CD4-positive, alpha-beta T cell treated with Interleukin-4 for 4 hours (primary cell): ENCODE data around the gene PCSK6.

Experiments used
- DNase-seq: peaks from one replicate; pipeline ENCODE4 v3.0.0-alpha.2; 2020

The PCSK6 gene

DNA sequence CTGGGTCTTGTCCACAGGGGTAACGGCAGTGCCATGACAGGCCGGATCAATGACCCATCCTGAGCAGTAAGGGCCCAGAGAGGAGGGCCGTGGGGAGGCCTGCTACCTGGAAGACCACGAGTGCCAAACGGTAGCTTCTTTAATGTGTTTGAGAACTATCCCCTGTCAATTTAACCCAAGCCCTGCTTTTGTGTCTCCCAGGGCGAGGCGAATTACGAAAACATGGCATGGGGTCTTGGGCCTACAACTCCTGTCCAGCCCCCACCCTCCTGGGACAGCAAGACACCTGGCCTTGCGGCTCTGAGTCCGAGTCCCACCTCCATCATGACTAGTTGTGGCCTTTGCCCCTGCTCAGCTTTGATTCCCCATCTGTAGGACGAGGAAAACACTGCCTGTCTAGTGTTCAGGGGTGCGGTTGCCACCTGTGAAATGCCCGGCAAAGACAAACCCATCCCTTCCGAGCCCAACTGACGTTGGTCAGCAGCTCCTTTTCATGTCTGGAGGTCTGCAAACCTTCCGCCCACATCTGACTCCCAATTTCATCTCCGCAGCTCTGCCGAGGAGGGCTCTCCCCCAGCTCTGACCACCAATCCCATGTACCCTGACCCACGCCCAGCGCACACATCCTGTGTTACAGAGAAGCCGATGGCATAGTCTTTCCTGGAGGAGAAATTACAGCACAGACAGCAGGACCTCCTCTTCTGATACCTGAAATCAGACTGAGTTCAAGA is 165.5 kb downstream of the PCSK6 start:
- DNase-seq = no peak

DNA sequence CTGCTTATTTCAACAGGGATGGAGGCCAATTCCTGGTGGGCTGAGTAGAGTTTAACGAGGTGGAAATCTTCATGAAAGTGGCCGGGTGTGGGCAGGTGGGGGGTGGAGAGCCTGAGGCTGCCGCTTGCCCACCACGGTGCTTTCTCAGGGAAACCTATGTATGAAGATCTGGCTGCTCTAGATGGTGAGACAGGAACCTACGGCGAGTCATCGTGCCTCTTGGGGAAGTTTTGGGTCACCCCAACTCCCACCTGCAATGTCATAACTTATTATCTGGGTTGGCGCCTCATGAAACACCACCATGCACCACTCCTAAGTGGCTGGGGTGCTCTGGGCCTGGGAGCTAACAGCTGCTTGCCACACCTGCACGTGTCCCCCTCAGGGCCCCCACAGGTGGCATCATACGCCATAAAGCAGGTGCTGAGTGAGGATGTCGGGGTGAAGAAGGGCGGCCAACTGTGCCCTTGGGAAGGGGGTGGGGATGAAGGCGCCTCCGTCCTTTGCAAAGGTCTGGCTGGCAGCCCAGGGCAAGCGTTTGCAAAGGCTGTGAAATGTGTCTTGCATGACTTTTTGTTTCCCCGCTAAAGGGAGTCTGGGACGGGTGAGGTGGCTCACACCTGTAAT is 166.5 kb downstream of the PCSK6 start:
- DNase-seq = no peak

DNA sequence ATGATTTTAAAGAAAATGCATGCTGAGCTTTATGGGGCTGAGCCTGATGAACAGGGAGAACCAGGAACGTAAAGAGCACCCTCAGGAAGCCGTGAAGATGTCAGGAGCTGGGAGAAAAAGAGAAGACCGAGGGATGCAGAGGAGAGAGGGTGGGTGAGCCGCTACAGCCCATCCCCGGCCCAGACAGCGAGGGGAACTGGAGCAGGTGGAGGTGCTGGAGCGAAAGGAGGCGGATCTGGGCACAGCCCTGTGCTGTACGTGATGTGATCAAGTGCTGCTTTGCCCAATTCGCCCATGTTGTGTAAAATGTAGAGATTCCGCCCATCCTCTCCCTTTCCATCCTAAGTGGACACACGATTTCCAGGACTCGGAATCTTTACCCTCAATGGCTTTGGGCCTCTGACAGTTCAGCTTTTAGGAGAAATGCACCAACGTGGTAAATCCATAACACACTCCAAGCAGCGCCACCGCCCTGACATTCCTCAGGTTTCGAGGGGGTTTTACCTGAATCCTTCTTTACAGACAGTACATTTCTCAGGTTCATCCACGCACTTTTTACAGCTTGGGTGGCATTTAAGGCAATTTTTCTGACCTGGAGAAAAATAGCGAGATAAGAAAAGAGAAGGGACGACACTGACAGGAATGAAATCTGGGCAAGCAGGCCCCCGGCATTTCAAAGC is 167.4 kb downstream of the PCSK6 start:
- no peak for DNase-seq

DNA sequence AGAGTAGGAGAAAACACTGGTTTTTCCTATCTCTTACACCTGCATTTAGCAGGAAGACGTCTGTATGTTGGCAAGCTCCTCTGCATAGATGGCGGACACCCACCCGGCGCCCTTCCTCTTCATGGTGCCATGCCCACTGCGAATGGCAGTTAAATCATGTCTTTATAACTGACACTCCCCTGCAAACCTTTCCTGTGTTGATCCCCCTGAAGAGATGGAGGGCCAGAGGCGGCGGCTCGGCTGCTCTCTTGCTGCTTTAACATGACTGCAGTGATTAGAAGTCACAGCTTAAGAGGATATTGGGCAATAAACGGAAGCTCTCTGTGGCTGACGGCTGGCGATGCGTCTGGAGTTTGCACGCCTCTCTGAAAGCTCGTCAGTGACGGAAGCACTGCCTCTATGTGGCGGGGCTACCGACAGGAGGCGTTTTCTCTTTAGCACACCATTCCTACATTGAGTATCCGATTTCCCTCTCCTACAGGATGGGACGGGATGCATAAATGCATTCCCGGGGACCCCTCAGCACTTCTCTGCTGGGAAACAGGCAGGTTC is 168.9 kb downstream of the PCSK6 start:
- DNase-seq = peak; percentile 55

DNA sequence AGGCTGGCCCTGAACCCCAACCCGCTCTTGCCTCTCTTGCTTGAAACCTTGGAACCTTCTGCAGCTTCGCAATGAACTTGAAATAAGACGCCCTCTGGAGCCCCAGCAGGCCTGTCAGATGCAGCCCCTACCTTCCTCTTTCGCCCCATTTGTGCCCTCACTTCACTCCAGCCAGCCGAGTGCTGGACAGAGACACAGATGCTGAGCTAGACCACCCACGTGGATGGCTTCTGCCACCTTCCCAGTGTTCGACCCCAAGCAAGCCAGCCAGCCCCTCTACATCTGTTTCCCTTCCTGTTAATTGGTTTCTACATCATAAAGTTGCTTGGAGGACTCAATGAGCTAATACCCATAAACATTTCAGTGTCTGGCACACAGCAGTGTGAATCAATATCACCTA is 170.7 kb downstream of the PCSK6 start:
- DNase-seq = no peak

DNA sequence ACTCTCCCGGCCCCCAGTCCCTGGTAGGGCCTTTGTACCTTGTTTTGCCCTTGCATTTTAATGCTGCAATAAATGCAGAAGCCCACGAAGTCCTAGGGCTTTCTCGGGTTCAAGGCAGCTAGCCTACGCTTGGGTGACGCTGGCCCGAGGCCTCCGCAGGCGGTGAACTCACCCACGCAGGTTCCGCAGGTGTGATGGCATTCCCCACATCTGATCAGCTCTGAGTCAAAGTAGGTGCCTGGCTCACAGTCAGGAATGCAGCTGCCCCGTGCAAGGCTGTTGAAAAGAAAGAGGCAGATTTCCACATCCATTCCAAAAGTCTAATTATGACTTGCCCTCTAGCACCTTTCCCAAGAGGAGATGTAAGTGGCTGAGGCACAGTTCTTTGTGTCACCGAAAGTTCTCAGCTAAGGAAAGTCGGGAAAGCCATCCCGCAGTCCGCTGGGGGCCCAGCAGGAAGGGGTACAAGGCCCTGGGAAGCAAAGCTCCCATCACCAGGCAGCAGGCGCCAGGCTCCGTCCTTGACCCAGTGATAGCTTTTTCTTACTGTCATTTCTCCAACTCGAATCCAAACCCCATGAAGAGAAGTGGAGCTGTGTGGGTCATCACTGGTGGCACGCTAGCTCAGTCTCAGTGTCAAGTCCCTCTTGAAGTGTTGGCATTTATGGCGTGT is 171.2 kb downstream of the PCSK6 start:
- no peak for DNase-seq

DNA sequence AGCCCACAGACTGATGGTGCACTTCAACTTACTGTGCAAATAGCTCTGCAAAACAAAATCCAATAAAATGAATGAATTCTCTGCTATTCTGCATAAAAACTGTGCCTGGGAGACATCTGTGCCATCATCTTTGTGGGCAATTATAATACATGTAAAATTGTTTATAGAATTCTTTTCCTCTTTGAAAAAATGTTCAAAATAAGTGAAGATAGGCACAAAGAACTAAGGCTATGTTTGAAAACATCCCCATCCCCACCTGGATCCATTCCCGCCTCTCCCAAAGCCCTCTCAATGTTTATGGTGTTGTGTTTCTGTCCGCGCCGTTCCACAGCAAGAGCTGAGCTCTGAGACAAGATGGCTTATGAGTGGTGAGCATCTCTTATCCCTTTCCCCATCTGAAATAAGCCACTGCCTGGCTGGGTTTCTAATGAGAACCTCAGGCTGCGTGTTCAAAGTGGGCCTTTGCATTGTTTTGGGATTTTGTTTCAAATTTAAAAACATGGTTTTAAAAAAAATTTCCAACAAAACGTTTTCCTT is 172.1 kb downstream of the PCSK6 start:
- no peak for DNase-seq

DNA sequence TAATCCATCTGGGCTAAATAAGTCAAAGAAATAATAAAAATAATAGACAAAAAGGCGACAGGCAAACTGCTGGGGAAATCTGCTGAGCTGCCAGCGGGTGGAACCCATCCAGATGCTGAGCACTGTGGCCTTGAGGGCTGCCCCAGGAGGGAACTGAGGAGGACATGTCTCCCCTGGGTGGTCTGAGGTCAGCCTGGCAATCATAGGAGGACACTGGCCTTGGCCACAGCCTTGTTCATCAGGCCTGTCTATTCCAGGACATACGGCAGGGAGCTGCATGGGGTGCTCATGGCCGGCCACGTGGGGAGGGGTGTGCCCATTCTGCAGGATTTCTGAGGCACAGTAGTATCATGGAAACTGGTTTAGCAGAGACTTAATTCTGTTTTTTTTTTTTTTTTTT is 173.0 kb downstream of the PCSK6 start:
- DNase-seq = no peak

DNA sequence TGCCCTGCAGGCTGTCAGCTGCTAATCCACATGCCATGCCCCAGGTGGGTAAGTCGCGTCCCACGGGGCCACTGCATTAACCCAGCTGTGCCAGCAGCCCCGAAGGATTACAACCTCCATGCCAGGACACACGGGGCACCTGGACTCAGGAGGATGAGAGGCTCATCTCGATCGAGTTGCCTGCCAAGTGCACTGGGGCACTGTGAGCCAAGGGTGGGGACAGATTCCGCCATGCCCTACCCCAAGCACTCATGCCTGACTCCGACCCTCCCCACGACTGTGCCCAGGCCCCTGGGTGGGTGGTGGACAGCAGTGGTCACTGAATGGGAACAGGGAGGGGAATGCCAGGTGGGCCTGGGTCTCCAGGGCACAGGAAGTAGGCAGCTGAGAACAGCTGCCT is 173.8 kb downstream of the PCSK6 start:
- no peak for DNase-seq

DNA sequence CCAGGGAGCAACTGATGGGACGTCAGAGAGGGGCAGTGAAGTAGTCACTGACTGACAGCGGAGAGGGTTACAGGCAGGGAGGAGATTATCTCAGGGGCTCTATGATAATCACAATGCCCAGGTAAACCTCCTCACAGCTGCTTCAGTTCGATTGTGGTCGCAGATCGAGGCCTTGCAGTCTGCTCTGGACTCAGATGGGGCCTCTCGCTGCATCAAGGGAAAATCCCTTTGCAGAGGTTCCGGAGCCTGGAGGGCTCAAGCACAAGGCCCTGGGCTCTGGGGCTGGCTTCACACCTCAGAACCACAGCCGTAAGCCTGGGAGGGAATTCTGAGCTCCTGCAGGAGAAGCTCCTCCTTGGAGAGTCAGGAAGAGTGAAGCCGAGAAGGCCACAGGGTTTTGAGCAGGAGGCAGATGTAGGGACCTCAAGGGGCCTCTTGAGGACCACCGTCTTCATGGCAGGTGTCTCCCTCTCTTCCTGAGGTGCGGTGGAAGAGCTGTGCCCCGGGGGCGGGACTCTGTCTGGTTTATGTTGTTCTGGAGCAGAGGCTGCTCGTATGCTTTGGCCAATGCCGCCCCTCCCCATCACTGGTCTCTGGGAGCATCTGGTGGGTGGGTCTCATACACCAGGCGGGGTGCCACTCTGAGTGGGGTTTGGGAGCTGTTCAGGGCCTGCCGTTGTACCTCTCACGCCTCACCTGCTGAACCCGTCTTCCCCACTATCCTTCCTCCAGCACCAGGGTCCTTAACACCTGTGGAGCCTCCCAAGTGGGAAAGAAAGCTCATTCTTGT is 175.0 kb downstream of the PCSK6 start:
- no peak for DNase-seq

DNA sequence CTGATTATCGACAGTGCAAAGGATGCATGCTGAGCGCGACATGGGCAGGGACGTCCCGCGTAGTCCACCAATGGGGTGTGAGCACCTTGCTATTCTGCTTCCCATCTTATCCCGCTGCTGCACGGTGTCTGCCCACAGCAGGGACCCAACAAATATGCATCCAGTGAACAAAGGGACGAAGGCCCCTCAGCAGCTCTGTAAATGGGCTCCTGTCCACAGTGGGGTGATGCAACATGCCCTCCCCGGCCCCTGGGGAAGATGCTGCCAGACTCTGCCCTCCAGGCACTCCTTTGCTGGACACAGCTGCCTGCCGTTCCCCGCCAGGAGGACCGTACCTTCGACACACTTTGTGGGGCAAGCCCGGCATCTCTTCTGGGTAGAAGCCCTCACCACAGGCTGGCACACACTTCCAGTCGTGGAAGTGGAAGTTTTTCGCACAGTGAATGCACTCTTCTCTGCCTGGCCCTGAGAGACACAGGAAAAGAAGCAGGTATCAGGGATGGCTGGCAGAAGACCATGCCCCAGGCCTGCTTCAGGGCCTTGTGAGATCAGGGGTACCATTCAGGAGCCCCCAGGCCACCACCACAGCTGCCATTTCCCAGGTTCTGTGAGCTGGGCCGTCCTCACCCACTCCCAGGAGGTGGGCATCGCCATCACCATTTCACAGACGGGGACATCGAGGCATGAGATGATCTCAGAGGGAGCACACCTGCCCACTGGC is 176.3 kb downstream of the PCSK6 start:
- DNase-seq = no peak

DNA sequence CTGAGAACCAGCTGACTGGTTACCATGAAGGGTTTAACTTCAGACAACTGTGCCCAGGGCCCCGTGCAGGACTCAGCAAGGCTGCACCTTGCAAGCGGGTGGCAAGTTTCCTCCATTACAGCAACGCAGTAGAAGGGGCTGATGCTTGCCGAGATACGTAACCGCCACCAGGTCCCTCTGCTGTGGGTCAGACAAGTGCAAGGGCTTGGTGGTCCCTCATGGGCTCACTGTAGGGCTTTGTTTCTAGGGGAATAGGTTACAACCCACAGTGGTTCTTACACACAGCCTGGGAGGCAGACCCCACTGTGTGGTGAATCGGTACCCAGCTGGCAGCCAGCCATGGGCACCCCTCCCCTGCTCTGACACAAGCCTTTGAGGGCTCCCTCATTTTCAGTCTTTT is 179.0 kb downstream of the PCSK6 start:
- no peak for DNase-seq

DNA sequence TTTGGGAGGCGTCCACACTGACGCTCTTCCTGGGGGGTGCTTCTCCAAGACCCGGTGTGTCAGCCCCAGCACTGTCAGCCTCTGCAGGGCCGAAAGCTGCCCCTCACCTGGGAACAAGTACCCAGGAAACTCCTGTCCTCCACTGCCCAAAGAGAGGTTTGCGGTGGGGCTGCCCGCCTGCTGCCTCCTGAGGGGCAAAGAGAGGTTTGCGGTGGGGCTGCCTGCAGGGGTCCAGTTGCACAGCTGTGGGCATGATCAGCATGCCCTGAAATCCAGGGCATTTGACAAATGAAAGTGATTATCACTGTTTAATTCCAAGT is 179.4 kb downstream of the PCSK6 start:
- no peak for DNase-seq

DNA sequence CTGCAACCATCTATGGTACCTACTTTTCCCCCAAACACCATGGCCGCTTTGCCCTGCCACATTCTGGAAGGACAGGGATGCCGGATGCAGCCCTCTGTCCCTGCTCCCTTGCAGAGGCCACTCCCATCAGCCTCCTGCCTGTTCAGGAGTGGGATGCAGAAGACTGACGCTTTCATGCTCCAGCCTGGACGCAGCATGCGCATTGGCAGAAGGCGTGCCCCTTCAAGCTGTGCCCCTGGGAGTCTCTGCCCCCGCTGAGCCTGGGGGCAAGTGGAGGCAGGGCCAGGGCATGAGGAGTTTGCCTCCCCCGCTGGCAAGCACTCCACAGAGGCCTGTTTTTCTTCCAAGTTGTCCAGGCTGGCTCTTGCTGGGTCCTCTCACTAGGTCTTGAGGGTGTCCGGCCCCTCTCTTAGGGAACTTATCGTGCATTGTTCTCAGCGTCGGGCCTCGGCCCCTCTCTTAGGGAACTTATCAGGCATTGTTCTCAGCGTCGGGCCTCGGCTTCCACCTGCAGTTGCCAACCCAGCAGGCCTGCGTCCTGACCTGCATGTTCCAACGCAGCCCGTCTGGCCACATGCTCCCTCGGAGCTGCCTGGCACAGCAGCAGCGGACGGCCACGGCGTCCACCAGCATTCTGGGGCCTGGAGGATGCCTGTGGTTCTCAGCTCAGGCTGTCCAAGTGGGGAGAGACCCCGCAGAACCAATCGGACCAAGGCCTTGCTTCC is 179.9 kb downstream of the PCSK6 start:
- DNase-seq = no peak

DNA sequence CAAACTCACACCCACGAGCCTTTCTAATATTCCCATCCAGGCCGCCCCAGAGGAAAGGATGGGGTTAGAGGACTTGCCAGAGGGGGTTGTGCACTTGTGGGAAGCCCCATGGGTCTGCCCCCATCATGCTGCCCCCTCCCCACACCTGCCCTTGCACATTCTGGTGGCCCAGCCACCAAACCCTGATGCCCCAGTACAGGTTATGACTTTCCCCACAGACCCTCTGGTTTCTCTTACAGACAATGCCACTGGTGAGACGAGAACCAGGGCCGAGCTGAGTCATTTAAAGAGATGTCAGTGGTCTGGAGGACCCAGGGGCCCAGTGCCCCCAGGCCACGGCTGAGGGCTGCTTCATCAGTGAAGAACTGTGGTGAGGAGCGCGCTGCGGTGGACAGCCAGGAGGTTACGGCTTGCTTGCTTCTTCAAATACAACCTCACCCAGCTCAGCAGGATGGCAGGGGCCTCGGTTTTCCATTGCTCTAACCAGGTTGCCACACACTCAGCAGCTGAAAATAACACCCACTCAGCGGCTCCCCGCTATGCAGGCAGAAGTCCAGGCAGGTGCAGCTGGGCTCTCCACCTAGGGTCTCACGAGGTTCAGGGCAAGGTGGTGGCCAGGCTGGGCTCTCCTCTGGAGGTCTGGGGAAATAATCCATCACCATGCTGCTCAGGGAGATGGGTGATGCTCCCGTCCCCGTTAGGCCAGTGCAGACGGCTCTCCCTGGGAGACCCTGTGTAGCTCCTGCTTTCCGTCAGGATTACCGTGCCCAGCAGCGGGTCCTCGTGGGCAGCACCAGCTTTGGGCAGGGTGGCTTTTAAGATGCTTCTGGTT is 180.7 kb downstream of the PCSK6 start:
- no peak for DNase-seq

DNA sequence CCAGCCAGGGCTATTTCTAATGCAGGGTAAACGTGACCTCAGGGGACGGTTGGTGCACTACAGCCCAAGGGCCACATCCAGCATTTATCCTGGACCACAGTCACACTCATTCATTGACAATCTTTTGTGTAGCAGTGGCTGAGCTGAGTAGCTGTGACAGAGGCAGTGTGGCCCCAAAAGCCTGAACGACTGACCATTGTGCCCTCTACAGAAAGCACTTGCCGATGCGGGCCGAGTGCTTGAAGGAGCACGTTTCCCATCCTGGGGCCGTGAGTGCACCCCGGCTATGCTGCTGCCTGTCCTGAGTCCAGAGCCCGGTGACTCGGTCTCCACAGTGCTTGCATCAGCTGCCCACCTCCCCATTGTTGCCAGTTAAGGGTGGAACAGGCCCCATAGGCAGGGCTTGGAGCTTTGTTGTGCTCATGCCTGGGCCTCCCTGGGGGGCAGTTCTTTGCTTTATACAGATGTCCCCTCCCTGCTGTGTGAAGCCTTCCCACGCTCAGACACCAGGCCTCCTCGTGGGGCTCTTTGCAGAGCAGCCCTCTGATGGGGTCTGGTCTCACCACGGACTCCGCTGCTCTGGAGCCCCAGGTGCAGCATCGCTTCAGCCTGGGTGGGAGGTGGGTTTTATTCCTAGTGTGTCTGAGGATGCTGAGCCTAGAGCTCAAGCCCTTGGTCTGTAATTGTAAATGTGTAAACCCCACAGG is 181.5 kb downstream of the PCSK6 start:
- no peak for DNase-seq

DNA sequence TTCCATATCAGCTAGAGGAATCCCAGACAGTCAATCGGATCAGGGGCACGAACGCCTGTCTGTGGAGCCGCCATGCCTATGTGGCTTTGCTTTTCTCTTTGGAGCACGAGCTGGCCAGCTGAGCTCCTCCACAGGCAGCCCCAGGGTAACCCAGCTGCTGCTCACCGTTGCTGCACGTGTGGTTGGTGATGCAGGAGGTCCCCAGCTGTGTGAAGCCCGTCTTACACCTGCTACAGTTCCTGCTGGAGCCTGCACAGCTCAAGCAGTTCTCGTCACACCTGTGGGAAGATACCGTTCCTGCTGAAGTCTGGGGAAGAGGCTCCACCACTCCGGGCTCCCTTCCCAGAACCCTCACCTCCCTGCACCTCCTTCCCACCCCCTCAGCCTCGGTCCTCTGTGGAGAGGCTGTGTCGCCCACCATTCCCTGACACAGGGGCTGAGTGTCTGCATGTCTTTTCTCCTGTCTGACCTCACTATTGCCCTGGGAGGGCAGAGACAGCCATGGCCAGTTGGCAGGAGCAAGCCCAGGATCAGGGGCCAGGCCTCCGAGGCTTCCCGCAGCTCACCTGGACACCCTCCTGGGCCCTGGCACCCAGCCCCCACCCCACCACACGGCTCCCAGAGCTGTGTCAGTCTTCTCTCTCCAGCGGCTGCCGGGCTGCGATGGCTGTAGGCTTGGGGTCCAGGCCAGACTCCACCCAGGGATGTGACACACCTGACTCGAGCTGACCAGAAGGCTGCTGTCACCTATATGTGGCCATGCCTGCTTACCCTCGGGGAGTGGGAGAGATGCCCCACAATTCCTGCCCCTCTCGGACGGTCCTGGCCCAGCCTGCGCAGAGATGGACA is 182.2 kb downstream of the PCSK6 start:
- DNase-seq = no peak

DNA sequence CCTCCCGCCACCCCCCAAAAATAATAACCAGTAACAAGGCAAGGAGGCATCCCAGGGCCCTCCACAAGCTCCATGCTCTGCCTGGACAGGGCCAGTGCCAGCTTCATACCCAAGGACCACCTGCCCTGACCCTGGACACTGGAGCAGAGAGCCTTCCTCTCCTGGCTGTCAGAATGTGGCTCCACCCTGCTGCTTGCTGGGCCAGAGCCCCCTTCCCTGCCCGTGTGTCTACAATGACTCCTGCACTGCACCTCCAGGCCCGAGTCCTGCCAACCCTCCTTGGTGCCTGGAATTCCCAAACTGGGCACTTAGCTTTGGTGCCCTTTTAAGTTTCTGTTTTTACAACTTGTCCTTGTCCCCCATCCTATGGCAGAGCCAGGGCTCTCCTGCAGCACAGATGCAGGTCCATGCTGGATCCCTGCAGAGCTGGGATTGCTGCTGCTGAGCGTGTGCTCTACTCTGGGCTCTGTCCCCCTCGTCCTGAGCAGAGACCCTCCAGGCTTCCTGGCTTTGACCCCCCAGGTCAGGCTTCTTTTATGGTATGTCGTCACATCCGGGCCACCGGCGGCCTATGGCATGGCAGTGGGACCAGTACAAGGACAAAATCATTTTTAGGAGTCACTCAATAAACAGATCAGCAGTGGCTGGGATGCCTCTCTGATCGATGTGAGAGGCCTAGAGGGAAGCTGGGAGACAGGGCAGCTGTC is 183.0 kb downstream of the PCSK6 start:
- DNase-seq = no peak
